Upper lobe of right lung (tissue), 1 donor: ENCODE data around the gene RNF212B. TPM values are rescaled to one million over a fixed set of nuclear protein-coding genes. Genes with fewer than 3 reads are reported as not detected.

Experiments
- ATAC-seq: fragments of 200-7000 bp; cut with Tn5 transposase; one replicate; pipeline ENCODE4 v1.9.1; 2020; ENCODE audit warnings: mild to moderate bottlenecking, moderate library complexity
- DNase-seq: peaks from one replicate; pipeline ENCODE4 v3.0.0-alpha.2; 2020
- H3K27ac ChIP-seq: fragments of 200-600 bp; one replicate; pipeline ENCODE4 v1.8.0; 2022
- H3K27me3 ChIP-seq: fragments of 200-600 bp; one replicate; pipeline ENCODE4 v1.8.0; 2022; ENCODE audit warnings: mild to moderate bottlenecking
- H3K36me3 ChIP-seq: fragments of 200-600 bp; one replicate; pipeline ENCODE4 v1.8.0; 2022
- H3K4me1 ChIP-seq: fragments of 200-600 bp; one replicate; pipeline ENCODE4 v1.8.0; 2022
- H3K4me3 ChIP-seq: fragments of 200-600 bp; one replicate; pipeline ENCODE4 v1.8.0; 2022; ENCODE audit warnings: mild to moderate bottlenecking
- H3K9me3 ChIP-seq: fragments of 200-600 bp; one replicate; pipeline ENCODE4 v1.8.0; 2022
- intact Hi-C: fragments of 100-400 bp; cut with DNase I; formaldehyde crosslinking; loops from one replicate; pipeline ENCODE4 v1.11.0; 2022
- total RNA-seq: library from RNA; stranded (reverse); fragmentation: NEBNext Ultra II Directional; extraction: Animal tissue kit (Norgen Biotek cat#: 25700); gene quantifications from one replicate; pipeline ENCODE4 v1.2.1, GENCODE V29; 2021
- TF ChIP-seq, protein P1 (sequence below): fragments of 200-600 bp; IDR thresholded peaks from one replicate; pipeline ENCODE4 v1.8.0; 2022; ENCODE audit warnings: antibody characterized with exemption
- donor health status: DM: no; HTN: yes; CAD: no; lungs with severe emphysema.

RNF212B gene
- total RNA-seq, 1 donor from 2014 or later, result not detected

DNA sequence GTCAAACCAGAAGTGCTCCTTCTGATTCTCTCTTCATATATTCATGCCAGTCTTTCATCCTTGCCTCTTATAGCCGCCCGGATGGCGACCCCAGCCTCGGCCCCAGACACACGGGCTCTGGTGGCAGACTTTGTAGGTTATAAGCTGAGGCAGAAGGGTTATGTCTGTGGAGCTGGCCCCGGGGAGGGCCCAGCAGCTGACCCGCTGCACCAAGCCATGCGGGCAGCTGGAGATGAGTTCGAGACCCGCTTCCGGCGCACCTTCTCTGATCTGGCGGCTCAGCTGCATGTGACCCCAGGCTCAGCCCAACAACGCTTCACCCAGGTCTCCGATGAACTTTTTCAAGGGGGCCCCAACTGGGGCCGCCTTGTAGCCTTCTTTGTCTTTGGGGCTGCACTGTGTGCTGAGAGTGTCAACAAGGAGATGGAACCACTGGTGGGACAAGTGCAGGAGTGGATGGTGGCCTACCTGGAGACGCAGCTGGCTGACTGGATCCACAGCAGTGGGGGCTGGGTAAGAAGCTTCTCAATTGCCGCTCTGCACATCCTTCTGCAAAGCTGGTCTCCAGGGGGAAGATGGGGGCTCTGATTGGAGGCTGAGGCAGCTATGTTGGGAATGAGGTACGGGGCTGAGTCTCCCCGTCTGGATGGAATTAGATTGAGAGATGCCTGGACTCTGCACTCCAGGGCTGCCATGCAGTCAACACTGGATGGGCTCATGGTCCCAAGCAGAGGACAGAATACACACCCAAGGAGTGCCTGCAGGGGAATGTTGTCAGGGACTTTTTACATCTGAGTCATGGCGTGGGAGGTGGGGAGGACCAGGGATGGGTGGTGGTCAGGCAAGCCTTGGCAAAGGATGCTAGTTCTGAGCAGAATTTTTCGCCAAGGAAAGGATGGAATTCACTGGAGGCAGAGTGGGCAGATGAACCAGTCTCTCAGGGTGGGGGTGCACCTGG is 70.2 kb downstream of the RNF212B start:
- Histone ChIP-seq H3K27me3 (no peaks in the 10 kb centered on the region), H3K36me3 (peaks cover 19% of the 10 kb centered on the region), H3K27ac (no peak overlapping the region), H3K4me3 (peak overlapping the region; percentile 79), H3K9me3 (no peaks in the 10 kb centered on the region), H3K4me1 (peaks cover 31% of the 10 kb centered on the region)
- ATAC-seq (no peak), DNase-seq (no peak)
- intact Hi-C loops, result no loop called here
- TF ChIP-seq, protein P1, sequence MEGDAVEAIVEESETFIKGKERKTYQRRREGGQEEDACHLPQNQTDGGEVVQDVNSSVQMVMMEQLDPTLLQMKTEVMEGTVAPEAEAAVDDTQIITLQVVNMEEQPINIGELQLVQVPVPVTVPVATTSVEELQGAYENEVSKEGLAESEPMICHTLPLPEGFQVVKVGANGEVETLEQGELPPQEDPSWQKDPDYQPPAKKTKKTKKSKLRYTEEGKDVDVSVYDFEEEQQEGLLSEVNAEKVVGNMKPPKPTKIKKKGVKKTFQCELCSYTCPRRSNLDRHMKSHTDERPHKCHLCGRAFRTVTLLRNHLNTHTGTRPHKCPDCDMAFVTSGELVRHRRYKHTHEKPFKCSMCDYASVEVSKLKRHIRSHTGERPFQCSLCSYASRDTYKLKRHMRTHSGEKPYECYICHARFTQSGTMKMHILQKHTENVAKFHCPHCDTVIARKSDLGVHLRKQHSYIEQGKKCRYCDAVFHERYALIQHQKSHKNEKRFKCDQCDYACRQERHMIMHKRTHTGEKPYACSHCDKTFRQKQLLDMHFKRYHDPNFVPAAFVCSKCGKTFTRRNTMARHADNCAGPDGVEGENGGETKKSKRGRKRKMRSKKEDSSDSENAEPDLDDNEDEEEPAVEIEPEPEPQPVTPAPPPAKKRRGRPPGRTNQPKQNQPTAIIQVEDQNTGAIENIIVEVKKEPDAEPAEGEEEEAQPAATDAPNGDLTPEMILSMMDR, result no peak

DNA sequence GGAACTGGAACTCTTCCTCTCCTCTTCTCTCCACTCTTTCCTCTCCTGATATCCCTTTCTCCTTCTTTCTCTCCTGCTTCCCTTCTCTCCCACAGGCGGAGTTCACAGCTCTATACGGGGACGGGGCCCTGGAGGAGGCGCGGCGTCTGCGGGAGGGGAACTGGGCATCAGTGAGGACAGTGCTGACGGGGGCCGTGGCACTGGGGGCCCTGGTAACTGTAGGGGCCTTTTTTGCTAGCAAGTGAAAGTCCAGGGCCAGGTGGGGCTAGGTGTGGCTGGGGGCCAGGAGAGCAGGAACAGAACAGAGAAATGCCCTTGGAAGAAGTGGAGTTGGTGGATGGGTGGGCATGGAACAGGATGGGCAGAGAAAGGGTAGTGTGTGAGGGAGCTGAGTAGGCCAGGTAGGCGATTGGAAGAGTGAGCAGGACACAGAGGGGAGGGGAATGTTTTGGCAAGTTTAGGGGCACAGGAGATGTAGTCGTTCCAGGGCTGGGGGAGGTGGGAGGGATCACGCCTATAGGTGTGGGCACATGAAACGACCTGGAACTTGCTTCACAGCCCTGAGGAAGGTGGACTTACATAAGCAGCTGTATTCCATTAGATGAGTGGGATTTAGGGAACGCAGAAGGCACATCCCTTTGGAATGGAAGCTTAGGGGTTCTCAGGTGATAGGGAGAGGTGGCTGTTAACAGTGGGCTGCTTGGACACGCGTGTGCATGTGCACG is 71.1 kb downstream of the RNF212B start:
- no peak for ATAC-seq
- Histone ChIP-seq H3K4me3 (no peak overlapping the region), H3K27ac (no peak overlapping the region), H3K27me3 (no peaks in the 10 kb centered on the region), H3K9me3 (no peaks in the 10 kb centered on the region), H3K4me1 (peaks cover 29% of the 10 kb centered on the region), H3K36me3 (peaks cover 19% of the 10 kb centered on the region)
- intact Hi-C loops, result no loop called here
- no peak for DNase-seq
- TF ChIP-seq, protein P1, result no peak

DNA sequence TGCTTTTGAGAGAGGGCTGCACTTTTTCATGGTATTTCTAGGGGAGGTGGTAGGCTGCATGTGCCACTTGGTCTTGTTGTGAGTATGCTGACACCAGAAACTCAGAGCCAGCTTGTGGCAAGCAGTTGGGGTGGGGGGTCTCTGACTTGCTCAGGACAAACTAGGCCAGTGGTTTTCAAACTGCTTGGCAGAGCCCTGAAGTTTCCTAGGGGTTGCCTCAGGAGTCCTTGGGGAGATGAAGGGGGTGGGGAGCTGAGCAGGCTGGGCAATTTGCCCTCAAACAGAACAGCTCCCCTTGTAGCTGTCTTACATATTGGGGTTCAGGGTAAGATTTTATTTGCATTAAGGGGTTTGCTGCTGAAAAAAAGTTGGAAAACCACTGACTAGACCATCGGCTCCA is 72.8 kb downstream of the RNF212B start:
- DNase-seq (no peak), ATAC-seq (no peak)
- TF ChIP-seq, protein P1, result no peak
- H3K4me1 ChIP-seq, result peaks cover 26% of the 10 kb centered on the region
- H3K4me3 ChIP-seq, result no peak overlapping the region
- peaks cover 27% of the 10 kb centered on the region for H3K36me3 ChIP-seq
- no peaks in the 10 kb centered on the region for H3K27me3 ChIP-seq
- intact Hi-C loops, result no loop called here
- no peaks in the 10 kb centered on the region for H3K9me3 ChIP-seq
- no peak overlapping the region for H3K27ac ChIP-seq

DNA sequence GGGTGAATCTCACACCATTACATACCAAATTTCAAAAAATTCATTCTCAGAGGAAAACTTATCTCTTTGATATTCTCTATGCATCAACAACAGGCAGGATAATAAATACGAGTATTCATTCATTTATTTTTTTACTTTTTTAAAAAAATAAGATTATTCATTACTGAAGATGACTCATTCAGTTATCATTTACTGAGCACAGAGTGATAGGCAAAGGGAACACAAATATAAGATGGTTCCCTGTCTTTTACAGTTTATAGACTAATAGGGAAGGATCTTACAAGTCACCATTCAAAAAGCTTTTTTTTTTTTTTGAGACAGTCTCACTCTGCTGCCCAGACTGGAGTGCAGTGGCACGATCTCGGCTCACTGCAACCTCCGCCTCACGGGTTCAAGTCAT is 78.6 kb downstream of the RNF212B start:
- ATAC-seq (no peak), DNase-seq (no peak)
- no peaks in the 10 kb centered on the region for H3K27me3 ChIP-seq
- TF ChIP-seq, protein P1, result no peak
- H3K27ac ChIP-seq, result no peak overlapping the region
- intact Hi-C loops, result no loop called here
- peaks cover 6% of the 10 kb centered on the region for H3K4me1 ChIP-seq
- peaks cover 9% of the 10 kb centered on the region for H3K36me3 ChIP-seq
- H3K4me3 ChIP-seq, result no peak overlapping the region
- no peaks in the 10 kb centered on the region for H3K9me3 ChIP-seq

GRCh38 chr14:23319746-23320583 is 82.2 kb downstream of the RNF212B start:
- H3K4me1 ChIP-seq, result peaks cover 22% of the 10 kb centered on the region
- no peaks in the 10 kb centered on the region for H3K27me3 ChIP-seq
- H3K4me3 ChIP-seq, result peak overlapping the region; percentile 57
- TF ChIP-seq, protein P1, result no peak
- peaks cover 27% of the 10 kb centered on the region for H3K36me3 ChIP-seq
- no peaks in the 10 kb centered on the region for H3K9me3 ChIP-seq
- intact Hi-C loops, result no loop called here
- H3K27ac ChIP-seq, result peak overlapping the region; percentile 95
- no peak for DNase-seq
- ATAC-seq, result no peak
